Fibroblast of the aortic adventitia (primary cell): ENCODE results near the gene CERS5. TPM values are rescaled to one million over a fixed set of nuclear protein-coding genes. Genes with fewer than 3 reads are reported as not detected.
A peak's percentile ranks its signal among the peaks of the same experiment; 100 is the strongest.

Experiments
- DNase-seq: peaks from one replicate; pipeline ENCODE4 v3.0.0-alpha.2; 2010; ENCODE audit warnings: low read depth
- H3K4me3 ChIP-seq: 2 replicates; pipeline ENCODE4 v1.5.1; 2011; ENCODE audit warnings: low read depth, mild to moderate bottlenecking, control low read depth, low read length, moderate library complexity
- total RNA-seq: library from RNA; depleted of rRNA; stranded (reverse); fragments of >200 nt; gene quantifications from 2 replicates; pipeline ENCODE4 v1.2.3, GENCODE V29; 2012; ENCODE audit warnings: low replicate concordance
- TF ChIP-seq, protein P1 (sequence below): IDR thresholded peaks from 2 replicates; pipeline ENCODE4 v1.5.1; 2011; ENCODE audit warnings: mild to moderate bottlenecking, low read length, control low read depth, inconsistent platforms; ENCODE audit not compliant: insufficient read depth

CERS5 gene
- total RNA-seq, 1 donor, result 32.7 TPM

DNA sequence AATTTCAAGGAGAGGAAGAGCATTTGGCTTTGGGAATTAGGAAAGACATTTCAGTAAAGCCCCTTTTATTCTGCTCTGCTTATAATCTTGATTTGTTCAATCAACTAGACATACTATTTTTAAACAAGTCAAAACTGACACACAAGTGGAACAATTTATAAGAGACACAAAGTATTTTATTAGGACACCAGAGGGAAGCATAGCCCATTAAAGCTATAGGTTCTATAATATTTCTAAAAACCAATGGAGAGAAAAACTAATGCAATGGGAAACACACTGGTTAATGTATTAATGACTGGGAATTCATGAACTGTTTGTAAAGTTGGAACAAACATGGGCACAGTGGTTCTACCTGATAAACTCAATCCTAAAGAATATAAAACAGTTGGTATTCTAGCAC is 15.3 kb upstream of the CERS5 start:
- peak; percentile 25 for DNase-seq
- H3K4me3 ChIP-seq, result no peak overlapping the region
- TF ChIP-seq, protein P1, sequence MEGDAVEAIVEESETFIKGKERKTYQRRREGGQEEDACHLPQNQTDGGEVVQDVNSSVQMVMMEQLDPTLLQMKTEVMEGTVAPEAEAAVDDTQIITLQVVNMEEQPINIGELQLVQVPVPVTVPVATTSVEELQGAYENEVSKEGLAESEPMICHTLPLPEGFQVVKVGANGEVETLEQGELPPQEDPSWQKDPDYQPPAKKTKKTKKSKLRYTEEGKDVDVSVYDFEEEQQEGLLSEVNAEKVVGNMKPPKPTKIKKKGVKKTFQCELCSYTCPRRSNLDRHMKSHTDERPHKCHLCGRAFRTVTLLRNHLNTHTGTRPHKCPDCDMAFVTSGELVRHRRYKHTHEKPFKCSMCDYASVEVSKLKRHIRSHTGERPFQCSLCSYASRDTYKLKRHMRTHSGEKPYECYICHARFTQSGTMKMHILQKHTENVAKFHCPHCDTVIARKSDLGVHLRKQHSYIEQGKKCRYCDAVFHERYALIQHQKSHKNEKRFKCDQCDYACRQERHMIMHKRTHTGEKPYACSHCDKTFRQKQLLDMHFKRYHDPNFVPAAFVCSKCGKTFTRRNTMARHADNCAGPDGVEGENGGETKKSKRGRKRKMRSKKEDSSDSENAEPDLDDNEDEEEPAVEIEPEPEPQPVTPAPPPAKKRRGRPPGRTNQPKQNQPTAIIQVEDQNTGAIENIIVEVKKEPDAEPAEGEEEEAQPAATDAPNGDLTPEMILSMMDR, result no peak

DNA sequence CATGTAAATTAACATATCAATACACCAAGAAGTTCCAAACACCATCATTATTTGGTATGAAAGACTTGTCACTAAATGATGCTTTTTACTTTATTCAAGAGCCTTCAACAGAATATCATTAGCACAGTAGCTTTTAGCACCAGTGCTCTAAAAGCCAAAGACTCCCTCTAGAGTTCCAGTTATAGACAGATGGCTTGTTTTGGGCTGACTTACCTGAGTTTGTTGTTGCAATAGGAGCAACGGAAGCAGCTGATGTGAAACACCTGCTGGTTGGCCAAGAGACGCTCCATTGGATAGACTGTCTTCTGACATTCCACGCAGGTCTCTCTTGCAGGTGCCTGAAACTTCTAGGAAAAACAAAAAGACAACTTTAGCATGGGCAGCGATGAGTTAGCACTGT is 14.5 kb upstream of the CERS5 start:
- no peak for DNase-seq
- TF ChIP-seq, protein P1, result no peak
- no peak overlapping the region for H3K4me3 ChIP-seq

DNA sequence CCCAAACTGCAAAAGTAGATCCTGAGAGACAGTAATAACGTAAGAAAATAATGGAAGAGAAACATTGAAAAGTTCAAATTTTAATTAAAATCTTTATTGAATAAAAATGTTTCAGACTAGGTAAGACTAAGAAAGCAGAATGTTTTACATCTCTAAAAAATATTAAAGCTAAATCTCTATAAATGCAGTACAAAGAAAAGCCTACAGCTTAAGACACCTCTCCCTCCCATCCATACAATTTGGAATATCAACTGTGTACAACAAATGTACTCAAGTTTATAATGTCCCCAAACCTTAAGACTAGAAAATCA is 8.5 kb upstream of the CERS5 start:
- H3K4me3 ChIP-seq, result no peak overlapping the region
- no peak for DNase-seq
- TF ChIP-seq, protein P1, result no peak

DNA sequence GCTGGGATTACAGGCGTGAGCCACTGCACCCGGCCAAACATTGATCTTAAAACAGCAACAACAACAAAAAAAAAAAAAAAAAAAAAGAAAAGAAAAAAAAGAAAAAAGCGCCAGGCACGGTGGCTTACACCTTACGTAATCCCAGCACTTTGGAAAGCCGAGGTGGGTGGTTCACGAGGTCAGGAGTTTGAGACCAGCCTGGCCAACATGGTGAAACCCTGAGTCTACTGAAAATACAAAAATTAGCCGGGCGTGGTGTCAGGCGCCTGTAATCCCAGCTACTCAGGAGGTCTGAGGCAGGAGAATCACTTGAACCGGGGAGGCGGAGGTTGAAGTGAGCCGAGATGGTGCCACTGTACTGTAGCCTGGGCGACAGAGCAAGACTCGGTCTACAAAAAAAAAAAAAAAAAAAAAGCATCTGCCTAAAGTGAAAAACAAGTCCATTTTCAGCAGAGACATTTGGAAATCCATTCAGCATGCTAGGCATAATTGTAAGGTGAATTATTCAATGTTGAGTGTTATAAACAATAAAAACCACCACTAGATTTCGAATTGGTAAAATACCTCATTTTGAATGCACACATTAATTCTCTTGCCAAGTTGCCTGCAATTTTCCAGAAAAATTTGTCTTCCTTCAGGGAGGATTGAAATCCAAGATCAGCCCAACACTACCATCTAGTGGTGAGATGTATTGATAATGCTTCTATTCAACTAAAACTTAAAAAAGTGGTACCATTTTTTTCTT is 8.0 kb upstream of the CERS5 start:
- peak; percentile 94 for DNase-seq
- TF ChIP-seq, protein P1, result peak; percentile 64
- H3K4me3 ChIP-seq, result no peak overlapping the region

DNA sequence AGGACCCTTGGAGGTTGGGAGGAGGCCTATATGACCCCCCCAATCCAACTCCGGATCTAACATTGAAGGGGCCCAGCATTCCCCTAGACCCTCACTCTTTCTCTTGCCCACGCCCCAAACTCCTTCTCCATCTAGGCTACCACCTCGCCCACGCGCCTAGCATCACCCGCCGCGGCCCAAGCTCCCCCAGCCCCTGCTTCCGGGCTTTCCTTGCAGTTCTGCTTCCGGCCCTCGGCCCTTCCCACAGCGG is 445 bp downstream of the CERS5 start:
- no peak for DNase-seq
- H3K4me3 ChIP-seq, result peak overlapping the region; percentile 85
- TF ChIP-seq, protein P1, result no peak

DNA sequence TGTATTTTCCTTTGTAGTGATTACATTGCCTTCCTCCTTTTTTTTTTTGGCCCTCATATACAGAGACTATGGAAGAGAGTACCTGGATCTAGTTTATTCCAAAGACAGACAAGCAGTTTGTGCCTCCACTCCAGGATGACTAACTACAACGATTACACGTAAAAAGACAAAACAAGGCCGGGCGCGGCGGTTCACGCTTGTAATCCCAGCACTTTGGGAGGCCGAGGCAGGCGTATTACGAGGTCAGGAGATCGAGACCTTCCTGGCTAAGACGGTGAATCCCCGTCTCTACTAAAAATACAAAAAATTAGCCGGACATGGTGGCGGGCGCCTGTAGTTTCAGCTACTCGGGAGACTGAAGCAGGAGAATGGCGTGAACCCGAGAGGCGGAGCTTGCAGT is 2.2 kb downstream of the CERS5 start:
- TF ChIP-seq, protein P1, result no peak
- no peak for DNase-seq
- H3K4me3 ChIP-seq, result no peak overlapping the region

DNA sequence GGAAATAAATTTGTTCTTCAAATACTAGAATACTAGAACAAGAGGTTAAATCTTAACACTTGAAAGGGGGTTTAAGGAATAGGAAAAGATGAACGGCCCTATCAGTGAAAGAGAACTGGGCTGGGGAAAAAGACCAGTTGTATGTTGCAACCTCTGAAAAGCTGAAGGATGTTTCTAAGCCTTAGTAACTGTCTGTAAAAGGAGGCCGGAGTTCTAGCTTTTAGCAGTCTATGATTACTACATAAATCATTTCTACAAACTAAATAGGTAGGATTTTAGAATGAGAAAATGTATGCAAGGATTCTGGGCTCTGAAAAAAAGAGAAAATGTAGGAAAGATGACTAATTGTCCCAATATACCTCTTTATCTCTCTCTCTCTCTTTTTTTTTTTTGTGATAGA is 4.9 kb downstream of the CERS5 start:
- DNase-seq, result peak; percentile 62
- no peak overlapping the region for H3K4me3 ChIP-seq
- TF ChIP-seq, protein P1, result no peak
